Measurements from ENCODE around the gene PAQR7.

Gene PAQR7

GRCh38 chr1:25913206-25913605 lies 37.7 kb upstream of the PAQR7 start:
- H4K20me1 ChIP-seq (ENCODE audit: insufficient read depth) = no peaks in the 10 kb centered on the region
- TF ChIP-seq CTCF (conservative IDR thresholded peaks at IDR 0.05; ENCODE audit: low read depth, low read length) = no peak
- H3K79me2 ChIP-seq (ENCODE audit: insufficient read depth, low read depth) = no peaks in the 10 kb centered on the region
- no peaks in the 10 kb centered on the region for H3K27me3 ChIP-seq (ENCODE audit: insufficient read depth, low read depth)
- H3K36me3 ChIP-seq (ENCODE audit: insufficient read depth) = no peaks in the 10 kb centered on the region
- no peak overlapping the region for H3K9ac ChIP-seq
- no peaks in the 10 kb centered on the region for H3K4me1 ChIP-seq (ENCODE audit: low read depth, poor library complexity, severe bottlenecking)
- no peak overlapping the region for H3K4me2 ChIP-seq
- no peak overlapping the region for H3K4me3 ChIP-seq (IDR thresholded peaks at IDR 0.05; ENCODE audit: insufficient read depth, low read depth, low read length)
- H2AFZ ChIP-seq (ENCODE audit: low read depth) = no peak overlapping the region
- no peak overlapping the region for H3K27ac ChIP-seq

- H3K4me3 ChIP-seq (IDR thresholded peaks at IDR 0.05; ENCODE audit: insufficient read depth, low read depth, low read length) = no peak overlapping the region
- no peak overlapping the region for H2AFZ ChIP-seq (ENCODE audit: low read depth)
- TF ChIP-seq CTCF (conservative IDR thresholded peaks at IDR 0.05; ENCODE audit: low read depth, low read length) = no peak
- no peak overlapping the region for H3K4me2 ChIP-seq
- no peaks in the 10 kb centered on the region for H3K36me3 ChIP-seq (ENCODE audit: insufficient read depth)
- no peaks in the 10 kb centered on the region for H3K4me1 ChIP-seq (ENCODE audit: low read depth, poor library complexity, severe bottlenecking)
- no peaks in the 10 kb centered on the region for H3K79me2 ChIP-seq (ENCODE audit: insufficient read depth, low read depth)
- H3K9ac ChIP-seq = no peak overlapping the region
- H4K20me1 ChIP-seq (ENCODE audit: insufficient read depth) = no peaks in the 10 kb centered on the region
- no peak overlapping the region for H3K27ac ChIP-seq
- H3K27me3 ChIP-seq (ENCODE audit: insufficient read depth, low read depth) = no peaks in the 10 kb centered on the region
These were observed 36.7 kb upstream of the PAQR7 start for GRCh38 chr1:25912076-25912831.

GRCh38 chr1:25911162-25911561 lies 35.7 kb upstream of the PAQR7 start:
- Histone ChIP-seq H3K4me1 (ENCODE audit: low read depth, poor library complexity, severe bottlenecking) (no peaks in the 10 kb centered on the region), H3K79me2 (ENCODE audit: insufficient read depth, low read depth) (no peaks in the 10 kb centered on the region), H3K27ac (no peak overlapping the region), H4K20me1 (ENCODE audit: insufficient read depth) (no peaks in the 10 kb centered on the region), H3K36me3 (ENCODE audit: insufficient read depth) (no peaks in the 10 kb centered on the region), H3K27me3 (ENCODE audit: insufficient read depth, low read depth) (no peaks in the 10 kb centered on the region), H3K4me2 (no peak overlapping the region), H2AFZ (ENCODE audit: low read depth) (no peak overlapping the region), H3K4me3 (IDR thresholded peaks at IDR 0.05; ENCODE audit: insufficient read depth, low read depth, low read length) (no peak overlapping the region), H3K9ac (no peak overlapping the region)
- no peak for TF ChIP-seq CTCF (conservative IDR thresholded peaks at IDR 0.05; ENCODE audit: low read depth, low read length)

GRCh38 chr1:25909040-25909439 lies 33.5 kb upstream of the PAQR7 start:
- Histone ChIP-seq H3K27ac (no peak overlapping the region), H3K4me3 (IDR thresholded peaks at IDR 0.05; ENCODE audit: insufficient read depth, low read depth, low read length) (no peak overlapping the region), H2AFZ (ENCODE audit: low read depth) (no peak overlapping the region), H3K4me2 (no peak overlapping the region), H3K36me3 (ENCODE audit: insufficient read depth) (no peaks in the 10 kb centered on the region), H3K9ac (no peak overlapping the region), H4K20me1 (ENCODE audit: insufficient read depth) (no peaks in the 10 kb centered on the region), H3K79me2 (ENCODE audit: insufficient read depth, low read depth) (peaks cover 13% of the 10 kb centered on the region), H3K4me1 (ENCODE audit: low read depth, poor library complexity, severe bottlenecking) (peaks cover 8% of the 10 kb centered on the region), H3K27me3 (ENCODE audit: insufficient read depth, low read depth) (no peaks in the 10 kb centered on the region)
- no peak for TF ChIP-seq CTCF (conservative IDR thresholded peaks at IDR 0.05; ENCODE audit: low read depth, low read length)
